CD4-positive, alpha-beta T cell treated with Interferon gamma for 1 hour (primary cell): ENCODE data around the gene SIGLEC8.
"Not testable (repeated sequence)": the region's sequence is repeated elsewhere in the genome, so short reads cannot be mapped to it uniquely, and the experiment has no call there.

Experiments
- DNase-seq: peaks from one replicate; pipeline ENCODE4 v3.0.0-alpha.2; 2020

The SIGLEC8 gene

DNA sequence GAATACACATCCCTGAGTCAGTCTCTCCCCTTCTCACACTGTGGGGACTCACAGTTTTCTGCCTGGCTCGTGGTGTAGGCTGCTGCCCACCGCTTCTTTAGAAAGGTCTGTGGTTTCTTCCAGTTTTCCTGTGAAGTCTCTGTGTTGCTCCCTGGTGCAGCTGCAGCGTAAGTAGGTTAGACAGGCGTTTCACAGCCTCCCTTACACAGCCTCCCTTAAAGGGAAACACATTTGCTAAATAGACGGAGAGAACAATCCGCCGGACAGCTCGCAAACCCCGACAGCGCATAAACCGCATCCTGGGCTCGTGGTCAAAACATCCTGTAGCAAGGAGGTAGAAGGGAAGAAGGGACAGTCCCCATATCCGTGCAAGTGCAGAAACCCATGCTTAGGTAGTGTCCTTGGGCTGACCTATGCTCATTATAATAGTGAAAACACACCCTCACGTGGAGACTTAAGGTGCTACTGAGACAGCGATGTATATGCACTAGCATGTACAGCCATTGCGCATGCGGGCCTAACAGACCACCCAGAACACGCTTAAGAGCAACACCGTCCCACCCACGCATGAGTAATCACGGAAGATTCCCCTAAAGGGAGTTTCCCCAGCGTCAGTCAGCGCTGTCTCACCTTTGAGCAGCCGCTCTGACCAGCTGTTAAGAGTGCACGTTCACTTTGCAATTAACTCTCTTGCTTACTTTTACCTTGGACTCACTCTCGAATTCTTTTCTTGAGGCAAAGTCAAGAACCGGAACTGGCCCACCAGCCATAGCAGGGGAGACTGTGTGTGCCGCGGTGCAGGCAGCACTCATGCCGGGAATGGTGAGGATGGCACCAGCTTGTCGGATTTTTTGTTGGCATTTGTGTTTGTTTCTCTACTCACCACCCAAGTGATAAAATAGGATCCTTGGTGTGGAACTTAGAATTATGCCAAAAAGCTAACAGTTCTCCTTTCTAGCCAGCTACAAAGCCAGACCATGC lies 16.6 kb downstream of the SIGLEC8 start:
- DNase-seq = peak; percentile 86

DNA sequence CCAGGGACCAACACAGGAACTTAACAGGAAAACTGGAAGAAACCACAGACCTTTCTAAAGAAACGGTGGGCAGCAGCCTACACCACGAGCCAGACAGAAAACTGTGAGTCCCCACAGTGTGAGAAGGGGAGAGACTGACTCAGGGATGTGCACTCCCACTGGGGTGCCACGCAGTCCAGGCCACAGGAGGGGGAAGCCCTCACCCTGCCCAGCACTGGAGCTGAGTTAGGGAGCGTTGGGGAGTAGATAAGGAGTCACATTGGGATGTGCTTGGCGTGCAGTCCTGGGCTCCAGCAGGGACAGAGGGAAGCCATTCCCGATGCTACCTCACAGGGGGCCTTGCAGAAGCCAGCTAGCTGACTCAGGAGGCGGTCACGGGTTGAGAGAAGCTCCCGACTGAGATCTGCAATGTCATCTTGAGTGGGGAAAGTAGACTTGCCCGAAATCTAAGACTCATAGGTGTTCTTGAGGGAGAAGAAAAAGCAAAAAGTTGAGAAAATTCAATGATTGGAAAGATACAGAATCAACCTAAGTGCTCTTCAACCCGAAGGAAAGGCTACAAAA lies 17.3 kb downstream of the SIGLEC8 start:
- no peak for DNase-seq

DNA sequence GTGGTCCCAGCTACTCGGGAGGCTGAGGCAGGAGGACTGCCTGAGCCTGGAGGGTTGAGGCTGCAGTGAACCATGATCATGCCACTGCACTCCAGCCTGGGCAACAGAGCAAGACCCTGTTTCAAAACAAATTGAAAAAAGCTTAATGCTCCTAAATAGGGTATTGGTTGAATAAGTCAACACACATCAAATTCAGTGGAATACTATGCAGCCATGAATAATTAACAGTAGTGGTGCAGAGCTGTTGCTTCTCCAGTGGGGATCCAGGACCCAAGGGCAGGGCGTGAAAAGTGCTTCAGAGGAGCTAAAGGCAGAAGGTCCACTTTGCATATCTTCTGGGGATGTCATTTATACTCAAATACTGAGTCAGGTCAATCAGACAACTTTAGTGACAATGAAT lies 18.2 kb downstream of the SIGLEC8 start:
- no peak for DNase-seq

DNA sequence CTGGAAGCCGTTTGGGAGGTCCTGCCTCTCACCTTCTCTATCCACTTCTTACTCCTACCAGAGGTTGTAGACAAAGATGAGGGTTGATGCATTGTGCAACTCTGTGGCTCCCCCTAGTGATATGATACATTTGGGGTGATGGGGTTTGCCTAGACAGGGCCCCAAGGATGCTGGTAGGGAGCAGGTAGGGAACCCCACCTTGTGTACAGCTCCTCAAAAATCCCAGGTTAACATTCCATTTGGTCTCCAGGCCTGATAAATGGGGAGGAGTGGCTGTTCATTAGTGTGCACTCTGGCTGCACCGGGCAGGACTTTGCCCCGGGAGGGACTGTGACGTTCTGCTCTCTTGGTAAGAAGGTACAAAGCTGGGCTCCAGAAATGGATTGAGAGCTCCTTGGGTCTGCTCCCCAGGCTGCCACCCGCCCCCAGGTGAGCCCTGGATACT lies 19.2 kb downstream of the SIGLEC8 start:
- no peak for DNase-seq

DNA sequence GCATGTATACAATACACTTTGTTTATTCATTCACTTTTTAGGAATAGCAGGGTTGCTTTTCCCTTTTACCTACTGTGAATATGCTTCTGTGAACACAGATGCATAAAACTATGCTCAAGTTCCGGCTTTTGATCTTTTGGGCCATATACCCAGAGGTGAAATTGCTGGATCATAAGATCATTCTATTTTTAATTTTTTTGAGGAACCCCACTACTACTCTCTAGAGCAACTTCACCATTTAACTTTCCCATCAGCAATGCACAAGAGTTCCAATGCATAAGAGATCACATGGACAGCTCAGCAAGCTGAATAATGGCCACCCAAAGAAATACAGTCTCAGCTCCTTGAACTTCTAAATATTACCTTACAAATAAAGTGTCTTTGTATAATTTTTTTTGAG lies 23.8 kb downstream of the SIGLEC8 start:
- DNase-seq = no peak

DNA sequence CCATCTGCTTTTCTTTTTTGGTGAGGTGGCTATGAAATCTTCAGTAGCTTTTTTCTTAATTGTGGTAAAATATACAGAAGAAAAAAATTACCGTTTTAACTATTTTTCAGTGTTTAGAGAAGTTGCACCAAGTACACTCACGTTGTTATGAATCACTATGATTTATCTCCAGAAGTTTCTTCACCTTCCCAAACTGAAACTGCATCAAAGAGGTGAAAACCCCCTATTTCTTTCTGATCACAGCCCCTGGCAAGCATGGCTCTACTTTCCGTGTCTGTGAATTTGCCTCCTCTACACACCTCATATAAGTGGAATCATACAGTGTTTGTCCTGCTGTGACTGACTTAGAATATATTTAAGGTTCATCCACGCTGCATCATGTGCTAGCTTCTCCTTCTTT lies 25.2 kb downstream of the SIGLEC8 start:
- no peak for DNase-seq

DNA sequence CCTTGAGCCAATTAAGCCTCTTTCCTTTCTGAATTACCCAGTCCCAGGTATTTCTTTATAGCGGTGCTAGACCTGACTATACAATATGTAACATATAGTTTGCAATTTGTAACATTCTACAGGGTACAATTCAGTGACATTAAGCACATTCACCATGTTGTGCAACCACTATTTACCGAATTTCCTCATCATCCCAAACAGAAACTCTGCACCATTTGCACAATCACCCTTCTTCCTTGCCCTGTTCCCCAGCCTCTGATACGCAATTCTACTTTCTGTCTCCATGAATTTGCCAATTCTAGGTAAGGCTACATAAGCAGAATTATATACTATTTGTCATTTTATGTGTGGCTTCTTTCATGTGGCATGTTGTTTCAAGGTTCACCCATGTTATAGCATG lies 27.1 kb downstream of the SIGLEC8 start:
- DNase-seq = no peak

DNA sequence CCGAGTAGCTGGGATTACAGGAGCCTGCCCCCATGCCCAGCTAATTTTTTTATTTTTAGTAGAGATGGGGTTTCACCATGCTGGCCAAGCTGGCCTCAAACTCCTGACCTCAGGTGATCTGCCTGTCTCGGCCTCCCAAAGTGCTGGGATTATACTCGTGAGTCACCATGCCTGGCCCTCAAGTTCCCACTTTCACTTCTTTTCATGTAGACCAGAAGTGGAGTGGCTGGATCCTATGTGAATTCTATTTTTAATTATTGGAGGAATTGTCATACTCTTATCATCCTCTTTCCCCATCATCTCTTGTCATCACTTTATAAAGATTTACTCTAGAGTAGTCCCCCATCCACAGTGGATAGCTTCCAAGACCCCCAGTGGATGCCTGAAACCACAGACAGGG lies 28.0 kb downstream of the SIGLEC8 start:
- no peak for DNase-seq

DNA sequence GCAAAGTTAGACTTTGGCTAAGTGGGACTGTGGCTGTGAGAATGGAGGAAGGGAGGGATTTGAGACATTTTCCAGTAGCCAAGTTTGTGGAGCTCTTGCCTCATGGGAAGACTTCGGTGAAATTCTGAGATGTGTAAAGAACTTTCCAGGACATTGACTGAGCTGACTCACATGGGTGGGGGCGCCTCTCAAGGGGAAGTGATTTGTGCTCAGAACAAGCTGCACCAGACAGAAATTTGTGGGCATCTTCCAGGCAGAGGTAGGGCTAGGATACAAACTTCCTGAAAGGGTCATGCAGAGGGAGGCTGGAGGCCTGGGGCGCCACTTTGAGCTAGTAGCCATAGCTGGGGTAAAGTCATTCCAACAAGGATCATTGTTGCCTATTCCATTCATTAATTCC lies 31.1 kb downstream of the SIGLEC8 start:
- DNase-seq = peak; percentile 50

DNA sequence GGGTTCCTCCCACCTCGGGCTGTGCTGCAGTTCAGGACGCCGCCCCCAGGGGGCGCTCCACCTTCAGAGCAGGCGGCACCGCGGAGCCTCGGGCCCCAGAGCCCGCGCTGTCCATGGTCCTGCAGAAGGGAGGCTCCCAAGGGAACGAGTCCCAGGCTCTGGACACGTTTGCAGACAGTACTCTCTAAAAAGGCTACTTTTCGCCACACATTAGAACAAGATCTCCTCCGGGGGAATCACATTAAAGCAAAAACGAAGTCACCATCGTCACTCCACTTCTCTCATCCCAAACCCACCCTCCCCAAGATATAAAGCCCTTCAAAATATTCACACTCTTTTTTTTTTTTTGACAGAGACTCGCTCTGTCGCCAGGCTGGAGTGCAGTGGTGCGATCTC lies 36.2 kb downstream of the SIGLEC8 start:
- DNase-seq = peak; percentile 76

DNA sequence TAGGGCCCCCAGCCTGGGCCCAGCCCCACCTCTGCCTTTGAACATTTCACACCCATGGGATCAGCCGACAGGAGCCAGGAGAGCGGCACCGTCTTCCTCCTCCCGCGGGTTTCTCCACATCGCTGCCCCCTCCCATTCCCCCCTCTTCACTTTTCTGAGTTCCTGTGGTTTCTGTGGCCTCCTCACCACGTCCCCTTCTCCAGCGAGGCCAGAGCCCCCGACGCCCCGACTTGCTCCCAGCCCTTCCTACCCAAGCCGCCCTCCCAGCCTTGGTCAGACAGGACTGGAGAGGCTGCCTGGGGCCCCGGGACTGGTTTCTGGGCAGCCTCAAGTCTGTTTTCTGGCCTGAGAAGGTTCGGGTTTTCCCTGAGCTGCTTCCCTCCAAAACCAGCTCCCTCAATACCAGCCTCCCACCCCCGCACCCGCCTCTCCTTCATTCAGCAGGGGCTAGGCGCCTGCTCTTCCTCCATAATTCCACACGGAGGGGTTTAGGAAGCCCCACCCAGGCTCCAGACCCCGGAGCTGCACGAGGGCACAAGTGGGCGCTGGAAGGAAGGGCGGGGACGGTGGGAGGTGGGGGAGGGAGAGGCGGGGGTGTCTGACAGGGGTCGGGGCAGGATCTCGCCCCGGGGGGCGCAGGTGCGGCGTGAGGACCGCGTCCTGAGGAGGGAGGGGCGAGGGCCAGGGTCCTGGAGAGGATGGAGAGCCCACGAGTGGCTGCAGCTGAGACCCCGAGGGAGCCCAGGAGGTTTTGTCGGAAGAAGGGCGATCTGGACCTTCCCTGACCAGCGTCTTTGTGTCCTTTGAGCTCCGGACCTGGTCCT lies 36.8 kb downstream of the SIGLEC8 start:
- DNase-seq = no peak

DNA sequence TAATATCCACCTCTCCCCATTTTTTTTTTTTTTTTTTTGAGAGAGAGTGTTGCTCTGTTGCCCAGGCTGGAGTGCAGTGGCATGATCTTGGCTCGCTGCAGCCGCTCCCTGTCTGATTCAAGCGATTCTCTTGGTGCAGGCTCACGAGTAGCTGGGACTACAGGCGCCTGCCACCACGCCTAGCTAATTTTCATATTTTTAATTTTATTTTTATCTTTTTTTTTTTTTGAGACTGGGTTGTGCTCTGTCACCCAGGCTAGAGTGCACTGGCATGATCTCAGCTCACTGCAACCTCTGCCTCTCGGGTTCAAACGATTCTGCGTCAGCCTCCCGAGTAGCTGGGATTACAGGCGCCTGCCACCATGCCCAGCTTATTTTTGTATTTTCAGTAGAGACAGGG lies 37.7 kb downstream of the SIGLEC8 start:
- not testable (repeated sequence) for DNase-seq

DNA sequence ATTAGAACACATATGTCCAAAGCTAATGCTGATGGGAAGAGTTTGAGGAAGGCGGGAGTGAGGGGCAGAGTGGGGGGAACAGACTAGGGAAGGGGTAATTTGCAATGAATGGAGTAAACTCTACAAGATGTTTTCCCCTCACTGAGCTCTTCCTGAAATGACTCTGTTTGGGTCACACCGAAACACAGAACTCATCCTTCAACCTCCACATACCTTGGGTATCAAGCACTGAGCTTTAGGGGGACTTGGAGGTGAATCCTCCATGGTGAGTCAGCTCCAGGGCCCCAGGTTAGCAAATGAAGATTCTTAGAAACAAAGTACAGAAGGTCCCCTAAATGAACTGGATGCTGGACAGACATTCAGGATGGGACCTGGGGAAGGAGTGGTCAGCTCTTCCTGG lies 39.5 kb downstream of the SIGLEC8 start:
- no peak for DNase-seq

DNA sequence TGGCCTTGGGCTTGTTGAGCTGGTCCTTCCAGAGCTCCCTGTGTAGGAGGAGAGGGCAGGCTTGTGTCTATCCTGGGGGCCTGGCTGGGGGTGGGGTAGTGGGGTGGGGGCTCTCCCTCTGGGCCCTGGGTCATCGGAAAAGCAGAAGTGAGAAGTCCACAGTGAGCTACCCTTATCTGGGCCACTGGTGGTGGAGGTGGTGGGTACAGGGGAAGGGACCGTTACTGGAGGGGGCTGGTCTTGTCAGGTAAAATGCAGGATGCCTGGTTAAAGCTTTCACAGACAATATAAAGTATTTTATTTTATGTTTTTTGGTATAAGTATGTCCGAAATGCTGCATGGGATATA lies 40.5 kb downstream of the SIGLEC8 start:
- DNase-seq = peak; percentile 16

DNA sequence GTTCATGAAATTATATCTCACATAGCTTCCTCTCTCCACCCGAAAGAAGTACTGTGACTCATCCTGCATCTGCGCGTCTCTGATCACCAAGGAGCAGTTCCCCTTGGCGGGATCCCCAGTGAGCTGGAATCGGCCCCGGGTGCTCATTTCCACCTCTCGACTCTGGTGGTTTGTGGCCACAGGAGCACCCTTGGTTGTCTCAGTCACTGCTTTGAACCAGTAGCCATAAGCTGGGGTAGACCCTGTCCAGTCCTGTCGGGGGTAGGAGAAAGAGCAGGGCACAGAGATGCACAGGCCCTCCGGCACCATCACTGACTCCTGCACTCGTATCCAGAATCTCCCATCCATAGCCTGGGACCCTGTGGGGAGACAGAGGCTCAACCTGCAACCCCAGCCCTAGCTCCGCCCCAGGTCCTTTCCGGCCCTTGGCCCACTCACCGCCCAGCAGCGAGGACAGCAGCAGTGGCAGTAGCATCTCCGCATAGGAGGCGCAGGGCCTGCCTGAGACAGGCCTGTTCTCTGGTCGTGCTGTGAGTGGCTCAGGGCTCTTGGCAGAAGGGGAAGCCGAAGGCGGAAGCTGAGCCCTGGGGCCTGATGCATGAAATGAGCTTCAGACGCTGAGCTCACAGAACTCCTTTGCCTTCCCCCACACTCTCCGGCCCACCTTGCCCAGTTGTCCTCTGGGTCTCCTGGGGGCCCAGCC lies 41.0 kb downstream of the SIGLEC8 start, which contains the start of gene SIGLEC10:
Gene SIGLEC10, minus strand, starts transcription at position 536 of the 703 bp plus-strand sequence. Its CDS starts 61 bp downstream, at position 475.
- DNase-seq = peak; percentile 72

DNA sequence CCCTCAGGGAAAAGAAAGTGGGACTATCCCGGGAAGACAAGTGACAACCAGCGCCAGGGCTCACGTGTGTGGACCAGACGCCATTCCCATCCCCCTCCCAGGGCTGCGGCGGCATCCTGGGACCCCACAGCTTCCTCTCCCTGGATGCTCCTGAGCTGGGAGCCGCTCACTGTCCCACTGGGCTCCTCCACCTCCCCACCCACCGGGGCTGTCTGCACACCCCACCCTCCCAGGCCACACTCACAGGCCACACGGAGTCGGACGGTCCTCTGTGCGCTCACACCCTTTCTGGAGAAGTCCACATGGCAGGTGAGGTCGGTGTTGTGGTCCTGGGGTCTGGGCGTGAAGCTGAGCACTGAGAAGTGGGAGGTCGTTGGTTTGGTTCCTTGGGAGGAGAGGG lies 41.8 kb downstream of the SIGLEC8 start:
- not testable (repeated sequence) for DNase-seq

DNA sequence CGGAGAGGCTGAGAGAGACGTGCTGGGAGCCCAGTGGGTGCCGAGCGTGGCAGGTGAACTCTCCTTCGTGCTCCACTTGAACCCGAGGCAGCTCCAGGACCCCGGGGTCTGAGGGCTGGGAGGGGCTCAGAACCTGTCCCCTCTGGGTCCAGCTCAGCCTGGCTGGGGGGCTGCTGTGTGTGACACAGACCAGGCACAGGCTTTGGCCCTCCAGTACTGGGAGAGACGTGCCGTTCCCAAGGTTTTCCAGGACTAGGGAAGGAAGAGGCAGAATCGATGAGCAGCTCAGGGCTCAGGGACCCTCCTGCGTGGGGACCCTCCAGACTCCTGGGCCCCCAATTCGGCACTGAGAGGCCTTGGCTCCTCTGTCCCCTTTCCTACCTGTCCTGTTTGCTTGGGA lies 43.1 kb downstream of the SIGLEC8 start:
- no peak for DNase-seq

DNA sequence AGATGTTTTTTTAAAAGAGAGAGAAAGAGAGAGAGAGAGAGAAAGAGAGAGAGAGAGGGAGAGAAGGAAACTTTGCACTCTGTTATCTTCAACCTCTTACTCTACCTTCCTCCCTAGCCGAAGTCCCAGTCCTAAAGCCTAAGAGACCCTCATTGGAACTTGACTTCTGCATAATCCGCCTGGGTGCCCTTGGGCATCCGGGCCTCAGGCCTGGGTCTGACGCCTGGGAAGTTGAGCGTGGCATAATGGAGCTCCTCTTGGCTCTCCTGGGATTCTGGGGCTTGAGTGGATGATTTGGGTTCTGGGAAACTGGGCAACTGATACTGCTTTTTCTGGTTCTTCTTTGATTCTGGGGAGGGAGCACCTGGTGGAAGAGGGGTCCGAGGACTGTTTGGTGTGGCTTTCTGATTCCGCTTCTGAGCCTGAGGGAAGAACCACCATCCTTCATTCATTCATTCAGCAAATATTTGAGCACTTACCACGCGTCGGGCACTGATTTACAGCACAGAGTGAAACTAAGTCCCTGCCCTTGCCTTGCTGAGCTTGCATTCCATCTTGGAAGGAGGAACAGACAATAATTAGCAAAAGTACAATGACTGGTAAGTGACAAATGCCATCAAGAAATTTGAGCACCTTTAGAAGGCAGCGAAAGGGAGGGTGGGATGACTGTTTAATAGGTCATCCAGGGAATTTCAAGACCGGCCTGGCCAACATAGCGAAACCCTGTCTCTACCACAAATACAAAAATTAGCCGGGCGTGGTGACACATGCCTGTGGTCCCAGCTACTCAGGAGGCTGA lies 47.1 kb downstream of the SIGLEC8 start:
- DNase-seq = no peak

DNA sequence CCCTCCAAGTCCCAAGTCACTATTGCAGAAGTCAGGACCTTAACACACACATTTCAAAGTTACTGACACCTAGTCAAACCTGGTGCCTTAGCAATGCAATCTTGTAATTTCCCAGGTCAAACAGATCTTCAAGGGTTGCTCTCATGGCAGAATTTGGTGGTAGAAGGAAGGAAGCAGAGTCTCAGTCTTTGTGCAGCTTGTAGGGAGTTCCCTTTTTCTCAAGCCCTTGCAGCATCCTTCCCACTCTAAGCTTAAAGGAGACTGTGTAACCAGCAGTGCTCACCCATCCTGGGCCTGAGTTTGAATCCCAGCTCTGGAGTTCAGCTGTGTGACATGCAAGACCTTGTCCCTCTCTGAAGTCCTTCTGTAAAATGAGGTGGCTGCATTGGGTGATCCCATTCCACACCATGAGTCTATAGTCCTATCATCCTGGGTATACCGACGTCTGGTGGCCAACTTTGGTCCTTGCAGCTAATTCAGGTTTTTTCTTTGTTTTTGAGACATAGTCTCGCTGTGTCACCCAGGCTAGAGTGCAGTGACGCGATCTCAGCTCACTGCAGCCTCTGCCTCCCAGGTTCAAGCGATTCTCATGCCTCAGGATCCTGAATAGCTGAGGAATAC lies 50.6 kb downstream of the SIGLEC8 start:
- DNase-seq = peak; percentile 27

DNA sequence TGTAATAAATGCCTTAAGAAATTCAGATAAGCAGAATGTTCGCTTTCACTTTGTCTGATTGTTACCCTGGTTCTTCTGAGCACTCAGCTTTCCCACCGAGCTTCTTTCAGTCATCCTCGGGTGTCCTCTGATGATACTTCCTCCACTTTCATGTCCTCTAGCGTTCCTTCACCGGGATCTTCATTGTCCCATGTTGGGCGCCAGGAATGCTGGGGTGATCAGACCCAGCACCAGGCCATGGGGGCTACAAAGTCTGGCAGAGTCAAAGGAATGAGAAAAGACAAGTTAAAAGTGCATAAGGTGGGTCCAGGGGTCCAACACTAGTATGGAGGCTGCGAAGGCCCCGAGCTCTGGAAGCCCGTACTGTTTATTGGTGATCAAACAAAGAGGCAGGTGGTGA lies 56.1 kb downstream of the SIGLEC8 start:
- DNase-seq = no peak
